Measurements from ENCODE around the gene NIPAL1.
"Not testable (repeated sequence)": the region's sequence is repeated elsewhere in the genome, so short reads cannot be mapped to it uniquely, and the experiment has no call there.

Gene NIPAL1

GRCh38 chr4:48016141-48017107, at the start of gene NIPAL1, which contains the start of gene CNGA1:
NIPAL1 (plus strand) TSS chr4:48016772; CDS start chr4:48016840, 68 bp downstream.
CNGA1 (minus strand) TSS chr4:48016681; CDS start chr4:47952689, 63,992 bp downstream.
- peak; percentile 91 for DNase-seq (ENCODE audit: low spot score)

- DNase-seq (ENCODE audit: low spot score), result no peak
Observed at GRCh38 chr4:47968847-47969246, 47.7 kb upstream of the NIPAL1 start.

- no peak for DNase-seq (ENCODE audit: low spot score)
Observed at GRCh38 chr4:47972181-47972580, 44.4 kb upstream of the NIPAL1 start.

GRCh38 chr4:47972721-47973120, 43.9 kb upstream of the NIPAL1 start:
- no peak for DNase-seq (ENCODE audit: low spot score)

- no peak for DNase-seq (ENCODE audit: low spot score)
Observed at GRCh38 chr4:47974566-47974965, 42.0 kb upstream of the NIPAL1 start.

GRCh38 chr4:47990145-47990544, 26.4 kb upstream of the NIPAL1 start:
- DNase-seq (ENCODE audit: low spot score), result no peak

- DNase-seq (ENCODE audit: low spot score), result not testable (repeated sequence)
Observed at GRCh38 chr4:47992475-47992874, 24.1 kb upstream of the NIPAL1 start.

GRCh38 chr4:47996021-47996420, 20.6 kb upstream of the NIPAL1 start:
- no peak for DNase-seq (ENCODE audit: low spot score)

- DNase-seq (ENCODE audit: low spot score), result no peak
Observed at GRCh38 chr4:48002267-48002666, 14.3 kb upstream of the NIPAL1 start.

- not testable (repeated sequence) for DNase-seq (ENCODE audit: low spot score)
Observed at GRCh38 chr4:48003568-48003967, 13.0 kb upstream of the NIPAL1 start.

GRCh38 chr4:48005781-48006180, 10.8 kb upstream of the NIPAL1 start:
- no peak for DNase-seq (ENCODE audit: low spot score)

GRCh38 chr4:48008021-48008596, 8.5 kb upstream of the NIPAL1 start:
- DNase-seq (ENCODE audit: low spot score), result no peak

GRCh38 chr4:48010906-48011305, 5.7 kb upstream of the NIPAL1 start:
- DNase-seq (ENCODE audit: low spot score), result not testable (repeated sequence)

GRCh38 chr4:48011722-48012121, 4.8 kb upstream of the NIPAL1 start:
- no peak for DNase-seq (ENCODE audit: low spot score)

- no peak for DNase-seq (ENCODE audit: low spot score)
Observed at GRCh38 chr4:48012824-48013223, 3.7 kb upstream of the NIPAL1 start.

- no peak for DNase-seq (ENCODE audit: low spot score)
Observed at GRCh38 chr4:48015216-48015615, 1.4 kb upstream of the NIPAL1 start.

- no peak for DNase-seq (ENCODE audit: low spot score)
Observed at GRCh38 chr4:48015678-48016077, 894 bp upstream of the NIPAL1 start.

- DNase-seq (ENCODE audit: low spot score), result peak; percentile 61
Observed at GRCh38 chr4:48017108-48017571, 568 bp downstream of the NIPAL1 start.

- DNase-seq (ENCODE audit: low spot score), result no peak
Observed at GRCh38 chr4:48018112-48018511, 1.5 kb downstream of the NIPAL1 start.

- DNase-seq (ENCODE audit: low spot score), result no peak
Observed at GRCh38 chr4:48021100-48021499, 4.5 kb downstream of the NIPAL1 start.

GRCh38 chr4:48022192-48022799, 5.7 kb downstream of the NIPAL1 start:
- no peak for DNase-seq (ENCODE audit: low spot score)

- no peak for DNase-seq (ENCODE audit: low spot score)
Observed at GRCh38 chr4:48024522-48024921, 8.0 kb downstream of the NIPAL1 start.

GRCh38 chr4:48025005-48025404, 8.4 kb downstream of the NIPAL1 start:
- no peak for DNase-seq (ENCODE audit: low spot score)

All from D341Med (cell line).